Brain pericyte (primary cell): ENCODE results near the gene ADGRL1.
"Not testable (repeated sequence)": the region's sequence is repeated elsewhere in the genome, so short reads cannot be mapped to it uniquely, and the experiment has no call there.

Experiments
- DNase-seq: peaks from one replicate; pipeline ENCODE4 v3.0.0-alpha.2; 2012; ENCODE audit warnings: low read depth, low spot score

ADGRL1 gene

DNA sequence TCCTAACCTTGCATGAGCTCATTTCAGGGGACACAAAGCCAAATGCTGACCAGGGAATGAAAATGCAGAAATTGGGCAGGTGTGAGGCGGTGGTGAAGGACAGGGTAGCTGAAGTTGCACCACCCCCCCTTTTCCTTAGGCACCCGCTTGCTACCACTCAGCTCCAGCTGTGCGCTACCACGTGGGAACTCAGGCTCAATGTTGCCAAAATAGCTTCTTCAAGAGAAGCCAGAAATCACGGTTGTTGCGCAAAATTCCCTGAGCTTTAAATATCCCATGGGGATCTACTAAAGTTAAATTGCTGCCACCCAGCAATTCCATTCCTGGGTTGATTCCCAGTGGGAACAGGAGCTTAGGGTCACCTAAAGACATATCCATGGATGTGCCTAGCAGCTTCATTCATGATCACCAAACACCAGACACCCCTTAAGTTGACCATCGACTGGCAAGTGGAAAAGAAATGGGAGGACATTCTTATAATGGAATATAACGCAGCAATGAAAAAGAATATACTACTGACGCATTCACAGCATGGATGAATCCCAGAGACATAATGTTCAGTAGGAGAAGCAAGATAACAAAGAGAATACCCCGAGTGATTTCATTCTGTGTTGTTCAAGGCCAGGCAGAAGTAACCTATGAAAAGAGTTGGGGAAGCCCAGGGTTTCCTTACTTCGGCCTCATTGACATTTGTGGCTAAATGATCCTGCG, 12.8 kb upstream of the ADGRL1 start:
- DNase-seq: no peak

DNA sequence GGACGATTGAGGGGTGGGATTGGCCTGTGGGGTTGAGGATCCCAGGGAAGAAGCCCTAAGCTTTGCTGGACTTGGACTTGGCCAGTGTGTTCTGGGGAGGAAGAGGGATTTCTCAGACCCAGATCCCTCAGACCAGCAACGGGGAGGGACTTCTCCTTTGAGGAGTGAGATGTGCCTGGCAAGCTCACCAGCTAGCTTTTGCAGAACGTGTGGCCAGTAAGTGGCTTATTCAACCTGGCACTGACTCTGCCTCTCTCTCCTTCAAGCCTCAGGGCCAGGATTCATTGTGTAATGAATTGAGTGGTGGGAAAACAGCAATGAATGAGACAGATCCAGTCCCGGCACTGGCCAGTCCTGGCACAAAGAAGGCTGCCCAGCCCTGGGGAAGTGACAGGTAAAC, 11.9 kb upstream of the ADGRL1 start:
- not testable (repeated sequence) for DNase-seq

DNA sequence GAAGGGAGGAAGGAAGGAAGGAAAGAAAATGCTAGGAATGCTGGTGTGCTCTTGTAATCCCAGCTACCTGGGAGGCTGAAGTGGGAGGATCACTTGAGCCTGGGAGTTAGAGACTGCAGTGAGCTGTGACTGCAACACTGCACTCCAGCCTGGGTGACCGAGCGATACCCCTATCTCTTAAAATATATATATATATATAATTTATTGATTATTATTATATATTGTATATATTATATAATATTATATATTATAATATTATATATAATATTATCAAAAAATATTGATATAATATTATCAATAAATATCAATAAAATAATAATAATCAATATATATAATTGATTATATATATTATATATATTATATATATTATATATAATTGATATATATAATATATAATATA, 8.6 kb upstream of the ADGRL1 start:
- no peak for DNase-seq

DNA sequence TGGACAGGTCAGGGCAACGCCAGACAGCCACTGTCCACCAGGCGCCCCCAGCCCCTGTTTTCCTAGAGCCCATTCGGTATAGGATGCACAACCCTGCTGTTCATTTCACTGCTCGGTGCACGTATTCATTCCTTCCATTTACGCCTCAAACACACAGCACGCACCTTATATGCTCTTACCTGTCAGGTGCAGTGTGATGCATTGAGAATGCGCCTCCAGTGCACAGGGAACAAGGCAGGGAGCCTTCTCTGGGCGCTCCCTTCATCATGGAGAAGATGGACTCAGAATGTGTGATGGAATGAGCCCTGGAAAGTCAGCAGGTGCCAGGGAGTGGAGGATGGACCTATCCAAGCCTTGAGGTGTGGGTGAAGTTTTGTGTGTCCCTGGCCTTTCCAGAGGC, 4.2 kb upstream of the ADGRL1 start:
- not testable (repeated sequence) for DNase-seq

DNA sequence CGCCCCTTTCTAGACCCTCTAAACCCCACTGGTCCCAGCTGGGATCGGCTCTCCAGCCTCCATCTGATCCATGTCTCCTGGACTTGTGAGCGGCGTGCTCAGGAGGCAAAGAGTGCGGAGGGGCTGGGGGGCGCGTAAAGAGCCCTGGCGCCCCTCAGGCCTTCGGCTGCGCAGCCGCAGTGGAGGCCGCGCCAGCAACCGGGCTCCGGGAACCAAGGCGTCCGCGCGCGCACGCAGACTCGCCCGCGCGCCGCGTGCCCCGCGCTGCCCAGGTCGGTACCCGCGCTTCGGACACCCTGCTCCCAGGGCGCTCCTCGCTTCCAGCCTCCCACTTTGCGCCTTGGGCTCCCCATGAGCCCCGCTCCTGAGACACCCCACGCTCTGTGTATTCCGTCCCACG, 3.4 kb upstream of the ADGRL1 start:
- DNase-seq: not testable (repeated sequence)

DNA sequence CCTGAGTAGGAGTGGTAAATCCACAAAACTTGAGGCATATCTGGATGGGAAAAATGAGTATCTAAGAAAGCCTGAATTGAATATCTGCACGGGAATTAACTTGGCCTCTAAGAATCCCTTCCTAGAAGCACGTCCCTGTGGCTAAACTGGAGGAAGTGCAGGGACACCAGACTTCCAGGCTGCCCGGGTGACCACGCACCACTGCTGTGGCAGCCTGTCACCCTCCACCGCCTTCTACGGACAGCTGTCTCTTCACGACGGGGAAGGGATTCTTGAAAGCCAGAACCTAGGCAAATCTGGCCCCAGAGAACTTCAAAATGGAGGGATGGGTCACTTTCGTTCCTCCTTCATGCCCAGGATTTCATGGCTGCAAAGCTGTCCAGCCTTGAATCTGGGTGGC, 2.5 kb upstream of the ADGRL1 start:
- DNase-seq: not testable (repeated sequence)

DNA sequence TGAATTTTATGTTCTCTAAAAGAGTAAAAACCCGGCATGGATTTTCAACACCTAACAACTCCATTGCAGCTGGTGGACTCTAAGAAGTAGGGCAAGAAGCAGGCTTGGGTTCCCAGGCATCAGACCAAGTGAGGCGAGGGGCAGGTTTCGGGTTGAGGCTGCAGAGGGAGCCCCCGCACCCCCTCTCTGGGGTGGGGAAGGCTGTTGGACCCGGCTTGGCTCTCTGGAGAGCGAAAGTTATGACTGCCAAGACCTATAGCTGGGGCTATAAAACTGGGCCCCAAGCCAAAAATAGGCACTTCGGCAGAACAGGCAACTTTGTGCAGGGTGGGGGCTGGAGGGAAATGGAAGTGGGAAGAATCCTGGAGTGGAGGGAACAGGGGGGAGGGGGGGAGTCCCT, 1.8 kb upstream of the ADGRL1 start:
- DNase-seq: not testable (repeated sequence)

DNA sequence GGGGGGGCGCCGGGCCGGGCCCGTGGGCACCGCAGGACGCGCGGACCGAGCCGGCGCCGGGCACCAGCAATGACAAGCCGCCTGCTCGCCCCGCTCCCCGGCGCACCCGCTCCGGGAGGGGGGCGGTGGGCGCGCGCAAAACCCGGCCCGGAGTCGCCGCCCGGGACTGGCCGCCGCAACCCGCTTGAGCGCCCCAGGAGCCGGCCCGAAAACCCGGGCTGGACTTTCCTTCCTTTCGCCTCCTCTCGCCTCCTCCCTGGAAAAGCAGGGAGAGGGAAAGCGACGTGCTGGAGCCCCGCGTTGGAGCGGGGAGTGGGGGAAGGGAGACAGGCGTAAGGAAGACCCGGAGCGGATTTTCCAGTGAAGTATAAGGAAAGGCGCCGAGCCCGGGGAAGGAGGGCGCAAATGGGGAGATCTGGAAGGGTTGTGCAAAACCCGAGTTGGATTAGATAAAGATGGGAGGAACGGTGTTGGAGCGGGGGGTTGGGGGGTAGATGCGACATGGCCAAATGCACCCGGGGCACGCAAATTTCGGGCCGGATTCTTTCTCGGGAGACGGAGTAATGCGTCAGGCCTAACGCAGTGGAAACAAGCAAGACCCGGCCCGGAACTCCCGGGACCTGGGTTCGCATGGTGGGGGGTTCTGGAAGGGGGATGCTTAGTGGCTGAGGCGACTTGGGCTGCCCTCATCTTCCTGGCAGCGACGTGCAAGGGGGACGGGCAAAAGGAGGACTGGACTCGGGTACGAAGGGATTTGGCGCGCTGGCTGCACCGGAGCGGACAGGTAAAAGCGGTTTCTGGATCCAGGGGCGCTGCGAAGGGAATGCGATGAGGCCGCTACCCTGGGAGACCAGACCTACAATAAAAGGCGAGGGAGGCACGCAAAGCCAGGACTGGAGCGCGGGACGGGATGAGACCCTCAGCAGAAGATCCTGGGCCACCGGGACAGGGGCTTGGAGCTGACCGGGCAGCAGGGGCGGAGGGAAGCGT, 1.1 kb upstream of the ADGRL1 start:
- peak; percentile 87 for DNase-seq

DNA sequence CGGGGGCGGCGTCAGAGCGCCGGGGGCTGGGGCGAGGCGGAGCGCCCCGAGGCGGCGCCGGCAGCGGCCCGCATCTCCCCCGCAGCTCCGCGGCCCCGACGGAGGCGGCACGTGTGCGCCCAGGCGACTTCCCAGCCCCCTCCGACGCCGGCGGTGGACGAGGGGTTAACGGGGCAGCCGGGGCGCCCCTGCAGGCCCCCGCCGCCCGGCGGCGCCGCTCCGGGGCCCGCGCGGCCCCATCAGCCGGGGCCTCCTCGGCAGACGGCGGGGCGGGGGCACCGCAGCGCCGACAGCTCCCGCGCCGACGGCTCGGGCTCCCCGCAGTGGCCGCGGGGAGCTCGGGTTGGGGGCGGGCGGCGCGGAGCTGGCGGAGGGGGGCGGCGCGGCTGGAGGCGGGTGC, 339 bp upstream of the ADGRL1 start:
- DNase-seq: not testable (repeated sequence)

DNA sequence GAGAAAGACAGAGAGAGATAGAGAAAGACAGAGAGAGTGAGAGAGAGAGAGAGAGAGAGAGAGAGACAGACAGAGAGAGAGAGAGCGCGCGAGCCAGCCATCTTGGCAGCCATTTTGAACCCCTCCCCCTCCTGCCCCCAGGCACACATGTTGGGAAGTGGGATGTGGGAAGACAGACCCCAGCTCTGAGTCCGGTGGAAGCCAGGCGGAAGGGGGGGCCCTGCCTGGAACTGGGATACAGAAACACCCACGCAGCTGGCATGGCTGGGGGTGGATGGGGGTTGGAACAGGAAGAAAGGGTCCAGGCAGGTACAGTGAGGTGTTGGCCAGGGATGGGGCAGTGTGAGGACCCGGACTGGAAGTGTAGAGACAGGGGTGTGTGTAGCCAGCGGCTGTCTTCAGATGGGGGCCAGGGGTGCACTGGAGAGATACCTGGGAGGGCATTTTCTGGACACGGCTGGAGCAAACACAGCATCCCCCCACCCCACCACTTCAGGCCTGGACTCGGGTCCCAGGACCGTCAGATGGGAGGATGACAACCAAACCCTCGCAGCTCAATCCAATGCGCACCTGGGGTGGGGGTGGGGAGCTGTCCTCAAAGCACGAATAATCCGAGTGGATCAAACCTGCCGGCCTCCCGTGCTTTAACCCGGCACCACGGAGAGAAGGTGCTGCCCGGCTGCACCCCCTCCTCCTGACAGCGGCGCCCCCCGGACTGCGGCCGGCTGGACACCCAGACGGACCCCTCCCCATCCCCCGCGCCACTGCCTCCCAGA, 1.1 kb downstream of the ADGRL1 start:
- not testable (repeated sequence) for DNase-seq

DNA sequence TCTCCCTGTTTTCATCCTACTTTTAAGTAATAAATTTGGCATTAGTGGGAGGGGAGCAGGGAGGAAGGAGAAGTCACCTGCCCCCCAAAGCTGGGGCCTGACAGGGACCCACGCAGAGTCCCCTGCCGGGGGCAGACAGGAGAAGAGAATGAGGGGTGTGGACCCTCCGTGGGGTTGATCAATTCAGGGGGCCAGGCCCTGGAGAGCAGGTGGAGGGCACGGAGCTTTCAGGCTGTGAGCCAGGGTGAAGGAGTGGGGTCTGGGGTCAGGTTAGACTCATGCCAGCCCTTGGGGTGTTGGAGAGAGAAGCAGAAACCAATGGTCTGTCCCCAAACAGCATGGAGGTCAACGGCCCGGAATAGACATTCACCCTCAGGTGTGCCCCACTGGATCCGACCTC, 1.8 kb downstream of the ADGRL1 start:
- not testable (repeated sequence) for DNase-seq

DNA sequence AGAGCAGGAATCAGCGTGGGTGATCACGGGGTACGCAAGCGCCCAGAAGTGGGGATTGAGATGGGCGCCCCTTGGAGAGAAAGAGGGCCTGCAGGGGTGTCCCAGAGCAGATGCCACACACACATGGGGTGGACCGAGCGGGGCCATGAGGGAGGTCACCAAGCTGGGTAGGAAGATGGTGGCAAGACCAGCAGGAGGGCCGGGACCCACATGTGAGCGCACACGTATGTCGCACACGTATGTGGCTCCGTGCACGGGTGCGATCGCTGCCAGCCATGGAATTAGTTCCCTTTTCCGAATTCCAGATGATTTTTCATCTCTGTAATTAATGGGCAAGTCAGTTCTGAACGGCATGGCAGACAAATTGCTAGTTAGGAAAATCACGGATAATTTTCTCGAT, 2.2 kb downstream of the ADGRL1 start:
- not testable (repeated sequence) for DNase-seq

DNA sequence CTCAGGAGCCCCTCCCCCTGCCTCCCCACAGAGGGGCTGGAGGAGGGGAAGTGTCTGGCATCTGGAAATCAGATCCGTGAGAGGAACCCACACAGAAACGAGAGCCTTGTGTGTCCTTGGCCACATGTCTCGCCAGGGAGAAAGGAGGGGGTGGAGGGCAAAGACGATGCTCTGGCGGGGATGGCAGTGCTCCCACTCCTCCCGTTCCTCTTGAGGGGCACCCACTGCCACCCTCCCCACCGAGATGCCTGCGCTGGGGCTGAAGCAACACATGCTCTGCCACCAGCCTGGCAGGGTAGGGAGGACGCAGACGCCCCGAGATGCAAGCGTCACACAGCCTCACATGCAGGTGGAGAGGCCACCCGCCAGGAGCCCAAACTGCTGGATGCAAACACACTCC, 2.8 kb downstream of the ADGRL1 start:
- no peak for DNase-seq

DNA sequence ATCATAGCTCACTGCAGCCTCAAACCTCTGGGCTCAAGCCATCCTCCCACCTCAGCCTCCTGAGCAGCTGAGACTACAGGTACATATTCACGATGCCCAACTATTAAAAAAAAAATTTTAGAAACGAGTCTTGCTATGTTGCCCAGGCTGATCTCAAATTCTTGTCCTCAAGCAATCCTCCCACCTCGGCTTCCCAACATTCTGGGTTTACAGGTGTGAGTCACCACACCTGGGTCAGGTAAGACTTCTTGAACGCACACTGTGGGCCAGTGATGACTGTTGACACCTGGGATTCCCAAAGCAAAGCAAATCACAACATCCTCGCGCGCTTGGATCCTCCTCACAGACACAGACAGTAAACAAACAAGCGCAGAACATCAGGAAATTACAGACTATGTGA, 4.5 kb downstream of the ADGRL1 start:
- not testable (repeated sequence) for DNase-seq

DNA sequence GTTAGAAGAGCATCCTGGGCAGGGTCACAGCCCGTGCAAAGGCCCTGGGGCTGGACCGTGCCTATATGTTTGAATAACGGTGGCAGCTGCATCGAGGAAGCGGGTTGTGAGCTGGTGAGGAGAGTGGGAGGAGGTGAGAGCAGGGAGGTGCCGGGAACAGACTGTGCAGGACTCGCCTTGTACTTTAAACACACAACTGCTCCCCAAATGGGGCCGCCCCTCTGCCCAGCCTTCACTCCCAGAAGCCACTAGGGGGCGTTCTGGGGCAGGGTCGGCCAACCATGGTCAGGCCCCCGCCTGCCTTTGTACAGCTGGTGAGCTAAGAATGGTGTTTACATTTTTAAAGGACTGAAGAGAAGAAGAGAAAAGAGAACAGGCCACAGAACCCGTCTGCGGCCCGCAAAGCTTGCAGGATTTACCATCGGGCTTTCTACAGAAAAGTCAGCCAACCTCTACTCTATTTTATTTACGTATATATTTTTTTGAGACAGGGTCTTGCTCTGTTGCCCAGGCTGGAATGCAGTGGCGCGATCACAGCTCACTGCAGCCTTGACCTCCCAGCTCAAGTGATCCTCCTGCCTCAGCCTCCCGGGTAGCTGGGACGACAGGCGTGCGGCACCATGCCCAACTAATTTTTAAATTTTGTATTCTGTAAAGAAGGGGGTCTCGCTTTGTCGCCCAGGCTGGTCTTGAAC, 5.7 kb downstream of the ADGRL1 start:
- not testable (repeated sequence) for DNase-seq

DNA sequence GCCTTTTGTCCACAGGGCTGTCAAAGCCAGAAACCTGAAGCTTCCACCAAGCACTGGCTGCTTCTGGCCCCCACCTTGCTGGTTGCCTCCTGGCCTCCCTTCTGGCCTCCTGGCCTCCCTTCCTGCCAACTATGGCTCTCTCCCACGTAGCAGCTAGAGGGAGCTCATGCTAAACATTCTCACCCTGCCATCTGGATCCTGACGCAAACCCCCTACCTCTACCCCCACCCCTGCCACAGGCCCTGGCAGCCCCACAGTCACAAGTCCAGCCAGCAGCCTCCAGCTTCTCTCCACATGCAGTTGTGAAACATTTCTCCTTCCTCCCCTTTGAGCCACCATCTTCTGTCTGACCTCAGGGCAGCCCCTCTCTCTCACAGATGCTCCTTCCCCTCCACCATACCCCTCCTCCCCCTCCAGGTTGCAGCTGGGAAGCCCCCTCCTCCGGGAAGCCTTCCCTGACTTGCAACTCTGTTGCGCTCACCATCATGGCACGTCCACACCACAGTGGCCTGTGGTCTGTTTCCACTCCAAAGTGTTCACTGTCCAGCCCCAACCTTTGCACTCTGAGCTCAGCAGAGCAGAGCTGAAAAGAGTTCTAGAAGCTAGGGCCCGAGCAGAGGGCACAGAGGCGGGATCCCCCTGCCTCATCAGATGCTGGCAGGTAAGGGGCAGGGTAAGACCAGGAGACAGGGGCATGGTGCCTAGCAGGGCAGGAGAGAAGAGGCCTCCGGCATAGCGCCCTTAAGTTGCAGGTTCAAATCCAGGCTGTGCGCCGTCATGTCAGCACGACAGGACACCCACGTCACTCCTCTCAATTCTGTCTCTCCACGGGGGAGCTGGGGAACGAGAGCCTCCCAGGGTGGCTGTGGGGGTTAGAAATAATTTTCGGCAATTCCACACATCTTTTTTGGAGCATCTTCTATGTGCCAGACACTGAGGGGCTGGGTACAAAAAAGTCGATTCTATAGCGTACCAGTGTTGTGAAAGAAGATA, 7.3 kb downstream of the ADGRL1 start:
- no peak for DNase-seq

DNA sequence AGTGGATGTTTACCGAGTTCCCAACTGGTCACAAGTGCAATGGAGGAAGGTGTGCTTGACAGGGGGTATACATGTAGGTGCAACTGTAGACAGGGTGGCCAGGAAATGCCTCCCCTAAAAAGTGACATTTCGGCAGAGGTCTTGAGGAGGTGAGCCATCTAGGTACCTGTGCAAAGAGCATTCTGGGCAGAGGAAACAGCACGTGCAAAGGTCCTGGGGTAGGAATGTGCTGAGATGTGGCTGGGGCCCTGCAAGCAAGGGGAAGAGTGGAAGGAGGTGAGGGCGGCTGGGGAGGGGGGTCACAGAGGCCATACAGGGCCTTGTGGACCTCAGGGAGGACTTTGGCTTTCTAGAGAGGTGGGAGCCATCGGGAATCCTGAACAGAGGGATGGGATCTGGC, 8.1 kb downstream of the ADGRL1 start:
- no peak for DNase-seq

DNA sequence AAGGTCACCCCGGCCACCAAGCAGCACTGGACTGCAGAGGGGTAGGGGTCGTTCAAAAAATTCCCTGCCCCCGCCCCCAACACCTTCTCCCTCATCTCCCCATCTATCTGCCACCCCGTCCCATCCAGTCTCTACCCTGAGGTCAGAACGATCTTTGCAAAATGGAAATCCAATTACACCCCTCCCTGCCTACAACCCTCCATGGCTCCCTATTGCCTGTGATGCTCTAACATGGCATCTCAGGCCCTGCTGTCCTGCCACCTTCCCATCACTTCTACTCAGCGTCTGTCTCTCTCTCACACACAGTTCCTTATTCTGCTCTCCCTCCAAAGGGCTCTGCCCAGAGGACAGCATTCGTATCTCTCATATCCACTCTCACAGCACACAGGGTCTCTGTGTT, 8.7 kb downstream of the ADGRL1 start:
- DNase-seq: not testable (repeated sequence)

DNA sequence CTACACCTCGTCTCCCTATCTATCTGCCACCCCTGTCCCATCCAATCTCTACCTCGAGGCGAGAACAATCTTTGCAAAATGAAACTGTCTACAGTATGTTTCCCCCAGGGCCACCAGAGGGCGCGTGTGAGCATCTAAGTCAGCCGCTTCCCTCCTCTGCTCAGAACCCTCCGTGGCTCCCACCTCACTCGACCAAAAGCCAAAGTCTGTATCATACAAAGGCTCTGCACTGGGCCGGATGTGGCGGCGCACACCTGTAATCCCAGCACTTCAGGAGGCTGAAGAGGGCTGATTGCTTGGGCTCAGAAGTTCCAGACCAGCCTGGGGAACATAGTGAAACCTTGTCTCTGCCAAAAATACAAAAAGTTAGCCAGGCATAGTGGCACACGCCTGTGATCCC, 9.9 kb downstream of the ADGRL1 start:
- DNase-seq: not testable (repeated sequence)

DNA sequence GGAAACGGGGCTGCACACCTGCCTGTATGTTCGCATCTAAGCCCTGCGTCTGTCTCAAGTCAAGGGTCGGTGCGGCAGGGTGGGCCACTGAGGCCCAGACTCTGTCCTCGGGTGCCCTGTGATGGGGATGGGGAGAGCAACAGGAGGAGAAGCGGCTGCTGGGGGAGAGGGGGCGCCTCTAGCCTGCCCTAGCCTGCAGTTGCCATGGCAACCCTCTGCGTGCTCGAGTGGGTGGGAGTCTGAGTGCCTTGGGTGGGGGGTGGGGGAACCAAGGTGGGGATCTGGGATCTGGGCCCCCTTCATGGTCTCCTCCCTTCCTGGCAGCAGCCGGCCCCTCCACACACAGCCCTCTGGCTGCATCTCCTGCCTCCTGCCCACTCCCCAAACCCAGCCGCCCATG, 10.8 kb downstream of the ADGRL1 start:
- DNase-seq: not testable (repeated sequence)
